HG02678 (cell line): ENCODE results near the gene FKBP11.

Experiments
- ATAC-seq: cut with Tn5 transposase; IDR thresholded peaks from one replicate; pipeline ENCODE4 v1.9.1; 2021; ENCODE audit warnings: mild to moderate bottlenecking, moderate library complexity; ENCODE audit not compliant: unreplicated experiment

The FKBP11 gene

DNA sequence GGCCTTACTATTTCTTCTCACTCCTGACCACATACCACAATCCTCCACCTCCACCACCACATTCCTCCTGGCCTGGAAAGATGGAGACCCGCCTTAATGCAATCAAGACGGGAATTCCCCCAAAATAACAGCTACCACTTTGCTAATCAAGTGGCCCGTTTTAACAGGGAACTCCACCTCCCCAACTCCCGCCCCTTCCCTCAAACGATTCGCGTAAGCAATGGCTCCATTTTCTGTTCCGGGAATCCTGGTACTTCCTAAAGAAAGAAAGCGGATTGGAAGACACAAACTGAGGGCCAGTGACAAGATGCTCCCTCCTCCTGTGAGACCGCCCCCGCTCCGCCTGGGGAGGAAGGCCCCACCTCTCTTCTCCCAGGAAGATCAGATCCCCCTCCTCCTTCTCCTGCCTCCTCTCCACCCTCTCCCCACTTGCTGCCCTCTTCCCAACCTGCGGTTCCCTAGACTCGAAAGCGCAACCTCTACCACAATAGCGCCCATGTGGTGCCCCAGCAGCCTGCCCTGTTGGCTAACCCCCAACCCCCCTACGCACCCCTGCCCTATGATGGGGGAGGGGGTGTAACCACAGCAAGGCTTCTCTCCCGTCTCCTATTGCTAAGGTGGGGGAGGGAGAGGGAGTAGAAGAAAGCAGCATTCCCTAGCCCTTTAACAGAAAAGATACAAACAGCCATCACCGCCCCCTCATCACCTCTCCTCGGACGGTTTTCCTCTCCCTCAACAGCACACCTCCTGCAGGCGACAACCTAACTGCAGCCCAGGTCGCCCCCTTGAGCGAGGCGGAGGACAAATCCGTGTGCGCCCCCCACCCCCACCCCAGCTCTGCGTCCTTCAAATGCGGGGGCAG lies 31.2 kb upstream of the FKBP11 start:
- ATAC-seq = peak; percentile 9

DNA sequence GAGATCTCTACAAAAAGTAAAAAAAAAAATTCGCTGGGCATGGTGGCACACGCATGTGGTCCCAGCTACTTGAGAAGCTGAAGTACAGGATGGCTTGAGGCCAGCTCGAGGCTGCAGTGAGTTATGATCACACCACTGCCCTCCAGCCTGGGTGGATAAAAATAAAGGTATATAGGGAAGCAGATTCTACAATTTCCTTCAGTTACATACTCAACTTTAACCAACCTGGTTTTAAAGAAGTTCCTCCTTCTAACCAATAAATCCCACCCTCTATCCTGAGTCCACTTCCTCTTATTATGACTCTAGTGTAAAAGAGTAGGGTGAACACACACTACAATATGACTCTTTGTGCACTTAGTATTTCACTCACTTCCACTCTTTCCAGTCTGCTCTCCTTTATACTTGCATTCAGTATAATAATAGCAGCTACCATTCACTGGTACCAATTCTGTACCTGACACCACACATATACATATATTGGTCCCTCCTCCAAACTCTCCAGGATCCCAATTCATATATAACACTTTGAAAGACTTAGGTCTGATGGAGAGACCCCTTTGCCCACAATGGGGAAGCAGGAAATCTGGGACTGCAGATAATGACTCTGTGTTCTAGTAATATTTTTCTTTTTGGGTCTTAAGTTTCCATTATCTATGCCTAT lies 29.7 kb upstream of the FKBP11 start:
- ATAC-seq = no peak

DNA sequence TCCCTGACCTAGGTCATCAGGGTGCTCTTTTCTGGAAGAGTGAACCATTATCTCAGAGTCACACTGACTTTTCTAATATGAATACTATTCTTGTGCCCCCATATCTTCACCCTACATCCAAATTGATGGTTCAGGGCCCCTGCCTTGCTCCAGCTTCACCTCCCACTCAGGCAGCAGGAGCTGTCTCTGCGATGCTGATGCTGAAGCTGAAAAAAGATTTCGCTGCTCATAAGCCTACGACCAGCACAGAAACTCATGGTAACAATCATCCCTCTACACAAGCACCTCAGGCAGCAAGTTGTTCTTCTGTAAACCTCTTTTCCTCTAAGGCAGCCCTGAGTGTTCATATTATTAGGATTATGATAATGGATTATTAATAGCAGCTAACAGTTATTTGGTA lies 28.8 kb upstream of the FKBP11 start:
- no peak for ATAC-seq

DNA sequence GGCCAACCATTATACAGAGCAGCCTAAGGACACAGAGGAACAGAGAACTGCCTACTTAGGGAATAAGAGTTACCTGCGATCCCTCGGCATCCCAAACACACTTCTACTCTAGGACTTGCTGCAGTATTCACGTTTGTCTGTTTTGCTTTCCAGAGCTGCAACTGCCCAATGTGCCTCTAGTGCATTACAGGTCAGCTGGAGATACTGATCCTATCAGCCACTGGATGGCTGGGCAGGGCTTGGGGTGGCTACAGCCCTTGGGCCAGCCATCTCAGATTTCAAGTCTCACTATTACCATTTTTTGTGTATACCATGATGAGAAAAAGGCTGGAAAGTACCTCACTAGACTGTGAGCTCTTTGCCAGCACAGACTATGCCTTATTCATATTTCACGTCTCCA lies 27.4 kb upstream of the FKBP11 start:
- no peak for ATAC-seq

DNA sequence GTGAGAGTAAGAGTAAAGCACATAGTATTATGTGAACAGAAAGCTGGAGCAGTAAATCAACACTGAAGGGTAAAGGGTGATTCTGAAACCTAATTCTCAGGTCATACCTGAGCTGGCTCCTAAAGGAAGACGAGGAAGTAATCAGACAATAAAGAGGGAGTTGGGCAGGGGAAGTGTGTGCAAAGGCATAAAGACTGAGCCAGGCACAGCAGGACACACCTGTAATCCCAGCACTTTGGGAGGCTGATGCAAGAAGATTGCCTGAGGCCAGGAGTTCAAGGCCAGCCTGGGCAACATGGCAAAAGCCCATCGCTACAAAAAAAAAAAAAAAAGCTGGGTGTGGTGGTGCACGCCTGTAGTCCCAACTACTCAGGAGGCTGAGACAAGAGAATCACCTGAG lies 22.4 kb upstream of the FKBP11 start:
- no peak for ATAC-seq

DNA sequence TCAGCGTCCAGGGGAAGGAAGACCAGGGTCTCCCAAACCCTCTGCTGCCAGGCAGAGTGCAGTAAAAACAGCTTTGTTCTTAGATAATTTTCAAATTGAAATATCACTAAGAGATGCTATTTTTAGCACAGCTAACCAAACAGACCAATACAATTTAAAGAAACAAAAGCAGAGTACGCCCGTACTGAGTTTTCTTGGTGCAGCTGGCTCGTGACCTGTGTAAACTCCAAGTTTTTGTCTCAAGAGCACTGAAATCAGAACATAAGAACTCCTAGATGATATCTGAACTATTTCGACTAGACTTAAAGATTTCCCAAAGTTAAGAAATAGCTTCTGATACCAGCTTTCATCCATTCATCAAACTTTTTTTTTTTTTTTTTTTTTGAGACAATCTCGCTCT lies 21.7 kb upstream of the FKBP11 start:
- ATAC-seq = no peak

DNA sequence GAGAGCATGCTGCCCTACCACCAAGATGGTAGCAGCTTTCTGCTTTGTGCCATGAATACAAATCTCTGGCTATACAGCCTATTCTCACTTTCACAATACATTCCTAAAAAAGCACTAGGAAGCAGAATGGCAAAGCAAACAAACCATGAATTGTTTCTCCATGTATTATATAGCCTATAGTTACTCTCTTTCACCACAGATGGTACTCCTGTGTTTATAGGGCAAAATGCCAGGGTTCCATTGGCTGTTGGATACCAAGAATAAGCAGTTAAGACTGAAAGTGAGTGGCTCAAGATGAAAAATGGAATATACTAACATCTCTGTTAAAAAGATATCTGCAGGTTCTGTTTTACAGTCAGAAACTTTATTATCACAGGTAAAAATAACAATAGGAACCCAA lies 20.9 kb upstream of the FKBP11 start:
- no peak for ATAC-seq

DNA sequence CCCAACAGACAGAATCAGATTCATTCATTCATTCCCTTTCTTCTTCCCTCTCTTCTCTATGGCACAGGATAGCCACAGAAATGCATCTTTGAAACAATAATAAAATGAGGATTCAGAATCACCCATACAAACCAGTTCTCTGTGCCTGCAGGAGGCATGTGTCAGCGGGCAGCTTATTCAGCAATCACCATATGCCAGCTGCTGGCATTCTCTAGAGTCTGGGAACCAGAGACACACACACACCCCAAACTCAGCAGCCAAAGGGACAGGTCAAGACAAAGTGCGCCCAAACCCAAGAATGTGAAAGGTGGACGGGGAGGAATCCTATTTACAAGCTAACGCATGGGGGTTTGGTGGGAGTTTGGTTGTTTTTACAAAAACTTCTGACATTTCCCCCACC lies 17.9 kb upstream of the FKBP11 start:
- ATAC-seq = no peak

DNA sequence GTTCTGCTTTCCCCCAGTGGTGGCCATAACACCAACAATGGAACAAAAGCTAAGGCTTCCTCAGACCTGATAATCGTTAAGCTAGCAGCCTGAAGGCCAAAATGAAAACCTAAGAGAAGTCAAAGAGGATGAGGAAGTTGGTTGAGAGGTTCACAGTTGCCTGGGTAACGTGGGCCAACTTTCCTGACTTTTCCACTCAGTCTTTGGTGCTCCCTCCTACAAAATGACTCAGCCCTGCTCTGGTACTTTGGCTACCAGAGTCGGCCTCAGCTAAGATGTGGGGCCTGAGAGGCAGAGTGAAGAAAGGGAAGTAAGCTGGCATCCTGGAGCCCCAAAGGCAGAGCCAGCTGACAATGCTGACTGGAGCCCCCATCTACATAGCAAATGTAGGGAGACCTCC lies 14.9 kb upstream of the FKBP11 start:
- ATAC-seq = no peak

DNA sequence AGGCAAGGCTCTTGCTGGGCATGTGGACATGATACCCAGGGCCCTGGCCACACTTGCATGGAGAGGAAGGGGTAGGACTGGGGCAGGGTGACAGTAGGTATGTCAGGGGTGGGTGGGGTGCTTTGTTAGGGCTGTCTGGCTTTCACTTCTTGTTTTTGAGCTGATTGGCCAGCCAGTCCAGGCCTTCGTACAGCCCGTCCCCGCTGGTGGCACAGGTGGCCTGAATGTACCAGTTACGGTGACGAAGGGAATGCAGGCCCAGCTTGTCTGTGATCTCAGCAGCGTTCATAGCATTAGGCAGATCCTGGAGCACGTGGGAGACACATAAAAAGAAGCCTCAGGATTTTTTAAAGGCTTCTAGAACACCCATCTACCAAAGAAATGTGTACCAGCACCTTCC lies 13.5 kb upstream of the FKBP11 start:
- ATAC-seq = no peak

DNA sequence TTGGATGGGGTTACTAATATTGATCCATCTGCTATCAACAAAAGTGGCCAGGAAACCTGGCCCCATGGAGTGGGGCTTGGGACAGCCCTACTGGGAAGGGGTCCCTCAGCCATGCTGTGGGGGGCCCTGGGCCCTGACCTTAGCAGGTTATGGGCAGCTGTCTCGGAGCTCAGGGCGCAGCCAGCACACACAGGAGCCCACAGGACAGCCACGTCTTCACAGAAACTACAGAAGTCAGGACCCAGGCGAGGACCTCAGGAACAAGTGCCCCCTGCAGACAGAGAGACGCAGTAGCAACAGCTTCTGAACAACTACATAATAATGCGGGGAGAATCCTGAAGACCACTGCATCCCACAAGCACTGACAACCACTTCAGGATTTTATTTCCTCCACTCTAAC lies 11.9 kb upstream of the FKBP11 start:
- ATAC-seq = no peak

DNA sequence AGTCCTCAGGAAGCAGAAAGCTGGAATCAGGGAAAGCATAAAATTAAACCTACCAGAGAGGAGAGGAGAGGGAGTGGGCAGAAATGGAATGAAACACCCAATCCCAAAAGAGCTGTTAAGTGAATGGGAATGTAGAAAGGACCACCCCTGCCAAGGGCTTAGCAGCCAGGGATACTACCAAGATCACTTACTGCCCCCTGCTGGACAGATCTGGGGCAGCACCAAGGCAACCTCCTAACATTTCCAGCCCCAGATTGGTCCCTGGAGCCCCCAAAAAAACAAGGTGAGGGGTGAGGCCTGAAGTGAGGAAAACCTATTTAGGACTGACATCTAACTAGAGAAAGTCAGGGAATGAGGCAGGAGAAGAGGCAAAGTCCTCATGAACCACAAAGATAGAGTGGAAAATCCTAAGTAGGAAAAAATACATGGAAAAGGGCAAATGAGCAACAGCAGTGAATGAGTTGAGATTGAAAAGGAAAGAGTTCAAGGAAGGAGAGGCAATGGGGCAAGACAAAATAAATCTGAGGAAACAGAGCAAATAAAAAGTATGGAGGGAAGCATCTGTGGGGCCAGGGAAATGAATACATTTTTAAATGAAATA lies 11.2 kb upstream of the FKBP11 start:
- no peak for ATAC-seq

DNA sequence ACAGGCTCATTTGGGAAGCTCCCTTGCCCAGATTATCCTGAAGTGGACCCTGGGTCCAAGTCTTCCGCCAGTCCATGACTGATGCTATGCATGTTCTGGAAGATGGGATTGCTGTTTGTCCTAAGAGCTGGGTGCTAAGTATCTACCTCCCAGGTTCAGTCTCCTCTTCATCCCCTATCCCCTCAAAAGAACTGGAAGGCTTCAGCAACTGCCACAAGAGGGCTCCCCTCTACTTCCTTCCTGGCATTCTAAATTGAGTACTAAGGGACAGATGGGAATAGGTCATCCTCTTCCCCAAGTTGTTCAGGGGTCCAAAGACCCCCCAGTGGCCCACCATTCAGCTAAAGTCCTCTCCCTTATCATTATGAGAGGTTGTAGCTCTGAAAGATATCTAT lies 9.0 kb upstream of the FKBP11 start:
- no peak for ATAC-seq

DNA sequence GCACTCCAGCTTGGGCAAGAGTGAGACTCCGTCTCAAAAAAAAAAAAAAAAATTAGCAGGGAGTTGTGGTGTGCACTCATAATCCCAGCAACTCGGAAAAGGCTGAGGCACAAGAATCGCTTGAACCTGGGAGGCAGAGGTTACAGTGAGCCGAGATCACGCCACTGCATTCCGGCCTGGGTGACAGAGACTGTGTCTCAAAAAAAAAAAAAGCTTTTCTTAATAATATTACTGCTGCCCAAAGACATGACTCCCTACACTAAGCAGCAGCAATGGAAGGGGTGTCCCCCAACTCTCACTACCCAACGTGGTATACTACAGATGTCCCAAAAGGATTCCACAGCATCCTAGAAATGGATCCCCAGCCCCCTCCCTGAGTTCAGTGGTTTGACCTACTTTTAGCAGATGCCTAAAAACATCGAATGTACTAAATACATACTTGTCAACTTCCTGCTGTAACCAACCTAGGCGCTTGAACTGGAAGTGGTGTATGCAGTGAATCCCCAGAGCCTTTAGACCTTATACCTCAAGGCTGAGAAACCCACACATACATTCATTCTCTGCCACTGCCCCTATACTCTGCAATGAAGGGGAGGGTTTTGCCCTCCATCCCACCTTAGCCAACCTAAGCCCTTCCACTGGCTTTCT lies 8.5 kb upstream of the FKBP11 start:
- ATAC-seq = no peak

DNA sequence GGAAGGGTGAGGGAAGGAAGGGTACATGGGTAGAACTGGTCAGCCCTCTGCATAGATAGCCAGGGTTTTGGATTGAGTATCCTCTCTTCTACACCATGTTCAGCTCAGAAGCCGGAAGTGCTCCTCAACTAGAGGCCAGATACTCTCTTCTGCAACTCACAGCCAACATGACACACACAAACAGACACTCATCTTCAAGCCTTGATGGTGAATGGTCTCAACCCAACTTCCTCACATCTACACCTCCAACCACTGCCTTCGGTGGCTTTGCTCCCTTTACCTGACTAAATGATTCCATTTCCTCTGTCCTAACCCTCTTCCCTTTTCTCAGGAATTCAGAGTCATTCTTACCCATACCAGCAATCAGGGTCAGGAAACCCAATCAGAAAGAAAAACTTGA lies 7.6 kb upstream of the FKBP11 start:
- no peak for ATAC-seq

DNA sequence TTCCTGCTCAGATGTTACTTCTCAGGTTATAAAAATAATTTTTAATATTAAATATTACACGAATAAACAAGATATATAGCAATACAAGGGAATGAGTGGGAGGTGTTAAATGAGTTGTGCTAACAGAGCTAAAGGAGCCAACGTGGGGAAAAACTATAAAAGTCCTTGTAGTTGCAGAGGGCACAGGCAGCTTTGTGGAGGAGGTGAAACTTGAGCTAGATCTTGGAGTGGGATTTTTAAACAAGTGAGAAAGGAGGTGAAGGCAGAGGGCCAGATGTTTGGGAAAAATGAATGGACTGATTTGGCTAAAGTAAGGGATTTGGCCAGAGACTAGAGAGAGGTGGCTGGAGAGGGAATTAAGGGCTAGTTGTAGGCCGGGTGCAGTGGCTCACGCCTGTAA lies 5.2 kb upstream of the FKBP11 start:
- ATAC-seq = no peak

DNA sequence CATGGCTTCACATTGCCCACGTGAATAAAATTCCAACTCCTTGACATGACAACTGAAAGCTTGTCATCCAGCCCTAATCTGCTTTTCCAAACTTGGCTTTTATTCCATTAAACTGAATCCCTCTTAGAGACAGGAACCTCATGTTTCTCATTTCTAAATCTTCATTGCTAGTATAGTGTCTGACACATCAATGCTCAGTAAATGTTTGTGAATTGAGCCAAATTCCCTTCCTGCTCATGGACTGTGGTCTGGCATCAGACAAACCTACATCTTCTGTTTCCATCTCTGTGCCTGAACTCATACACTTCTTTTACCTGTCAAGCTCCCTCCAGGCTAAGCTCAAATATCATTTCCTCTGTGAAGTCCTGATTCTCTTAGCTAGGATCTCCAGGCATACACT lies 4.3 kb upstream of the FKBP11 start:
- ATAC-seq = no peak

DNA sequence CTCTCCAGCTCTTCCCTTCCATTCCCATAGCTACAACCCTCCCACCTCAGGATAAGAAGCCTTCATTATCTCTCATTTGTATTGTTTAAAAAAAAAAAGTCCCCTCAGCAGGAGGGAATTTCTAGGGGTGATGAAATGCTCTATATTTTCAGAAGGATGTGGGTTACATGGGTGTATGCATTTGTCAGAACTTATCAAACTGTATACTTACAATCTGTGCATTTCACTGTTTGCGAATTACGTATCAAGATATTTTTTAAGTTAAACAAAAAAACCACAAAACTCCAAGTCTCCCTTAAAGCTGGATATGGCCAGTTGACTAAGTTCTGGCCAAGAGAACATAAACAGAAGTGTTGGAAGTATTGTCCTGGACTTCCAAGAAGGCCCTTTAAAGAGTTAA lies 2.0 kb upstream of the FKBP11 start:
- ATAC-seq = no peak

DNA sequence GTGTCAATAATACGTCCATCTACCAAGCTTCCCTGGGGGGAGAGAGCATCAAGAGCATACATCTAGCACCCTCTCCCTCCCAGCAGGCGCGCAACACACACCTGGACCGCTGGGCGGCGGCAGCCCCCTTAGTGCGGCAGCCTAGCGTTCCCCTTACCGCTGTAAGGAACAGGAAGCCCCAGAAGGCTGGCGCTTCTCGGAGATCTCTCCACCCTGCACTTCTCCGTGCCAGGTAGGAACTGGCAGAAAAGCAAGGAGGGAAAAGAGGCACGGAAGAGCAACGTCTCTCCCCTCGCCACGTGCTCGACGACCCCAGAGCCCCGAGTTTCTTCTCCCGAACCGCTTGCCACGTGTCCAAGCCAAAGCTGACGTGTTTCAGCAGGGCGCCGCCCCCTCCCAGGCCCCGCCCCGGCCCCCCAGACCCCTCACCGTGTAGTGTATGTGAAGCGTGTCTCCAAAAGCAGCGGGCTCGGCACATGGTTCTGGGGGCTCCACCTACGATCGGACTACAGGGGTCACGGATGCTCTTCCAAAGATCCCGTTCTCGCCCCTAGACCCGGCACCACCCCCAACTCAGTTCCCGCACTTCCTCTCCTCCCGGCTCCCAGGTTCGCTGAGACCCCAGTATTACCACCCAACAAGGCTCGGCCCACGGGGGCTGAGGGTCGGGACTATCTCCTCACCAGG lies 532 bp downstream of the FKBP11 start:
- peak; percentile 80 for ATAC-seq

DNA sequence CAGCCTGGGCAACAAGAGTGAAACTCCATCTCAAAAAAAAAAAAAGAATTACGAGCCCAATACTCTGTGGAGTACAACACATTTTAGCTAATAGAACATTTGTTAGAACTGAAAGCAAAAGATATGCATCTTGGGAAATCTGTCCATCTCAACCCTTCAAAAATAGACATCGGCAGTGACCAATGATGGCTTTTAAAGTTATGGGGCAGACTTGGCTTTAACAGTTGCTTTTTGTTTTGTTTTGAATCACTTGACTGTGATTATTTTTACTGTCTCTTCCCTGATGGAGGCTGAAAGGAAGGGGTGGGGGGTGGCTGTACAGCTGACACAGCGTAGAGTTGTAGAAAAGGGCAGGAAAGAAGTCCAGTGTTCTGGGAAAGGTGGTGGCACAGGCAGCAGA lies 2.2 kb downstream of the FKBP11 start:
- ATAC-seq = no peak

DNA sequence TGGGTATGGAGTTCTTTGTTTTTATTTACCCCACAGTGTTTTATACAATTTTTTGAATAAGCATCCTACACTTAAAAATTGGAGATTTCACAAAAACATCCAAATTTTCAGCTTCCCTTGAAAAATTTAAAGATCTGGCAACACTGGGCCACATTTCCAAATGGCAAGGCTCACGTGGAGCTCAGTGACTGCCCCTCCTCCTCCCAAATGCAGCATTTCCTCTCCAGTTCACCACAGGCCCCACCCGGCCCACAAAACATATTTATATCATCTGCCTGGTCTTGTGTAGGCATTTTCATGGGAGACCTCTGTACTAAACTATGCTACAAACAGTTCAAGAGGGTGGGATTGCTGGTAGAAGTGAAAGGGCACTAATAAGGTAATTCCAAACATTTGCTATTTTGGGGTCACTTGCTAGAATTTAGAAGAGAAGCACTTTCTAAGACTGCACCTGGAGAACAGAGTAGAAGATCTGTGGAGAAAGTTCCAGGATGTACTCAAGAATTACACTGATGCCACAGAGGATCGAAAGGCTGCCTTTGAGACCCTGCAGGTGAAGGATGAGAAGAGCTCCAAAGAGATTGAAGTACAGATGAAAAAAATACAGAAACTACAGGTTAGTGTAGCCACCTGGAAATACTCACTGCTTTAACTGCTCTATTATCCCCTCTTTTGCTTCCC lies 7.3 kb downstream of the FKBP11 start:
- no peak for ATAC-seq
